WTC11 (cell line): ENCODE measurements around the gene GRB10. TPM values are rescaled to one million over a fixed set of nuclear protein-coding genes. Genes with fewer than 3 reads are reported as not detected.
A peak's percentile ranks its signal among the peaks of the same experiment; 100 is the strongest.

Experiments
- ATAC-seq: fragments of 200-7000 bp; cut with Tn5 transposase; 2 replicates; pipeline ENCODE4 v1.10.0; 2021; ENCODE audit warnings: mild to moderate bottlenecking, moderate library complexity
- CTCF ChIA-PET: fragments of 300-600 bp; sonication (Branson Sonifier 250); formaldehyde crosslinking; loops from one replicate; lab custom pipeline; 2021; ENCODE audit warnings: antibody characterized with exemption; lab: Charles Lee
- POLR2A ChIA-PET: fragments of 350-600 bp; sonication (Branson Sonifier 250); formaldehyde crosslinking; loops from one replicate; lab custom pipeline; 2021; ENCODE audit warnings: antibody characterized with exemption; lab: Charles Lee
- DNase-seq: peaks from one replicate; pipeline ENCODE4 v3.0.0; 2021; ENCODE audit warnings: low spot score
- H3K27ac Mint-ChIP-seq: 2 replicates; pipeline ENCODE4 v1.8.0; 2021; ENCODE audit warnings: mixed read lengths
- H3K27me3 Mint-ChIP-seq: 2 replicates; pipeline ENCODE4 v1.8.0; 2021; ENCODE audit warnings: low read depth, mild to moderate bottlenecking, moderate library complexity, mixed read lengths
- H3K36me3 Mint-ChIP-seq: 2 replicates; pipeline ENCODE4 v1.8.0; 2021; ENCODE audit warnings: mixed read lengths
- H3K4me1 Mint-ChIP-seq: 2 replicates; pipeline ENCODE4 v1.8.0; 2022; ENCODE audit warnings: mixed read lengths
- H3K4me3 Mint-ChIP-seq: 2 replicates; pipeline ENCODE4 v1.8.0; 2021; ENCODE audit warnings: mild to moderate bottlenecking, moderate library complexity, mixed read lengths
- H3K9me3 Mint-ChIP-seq: 2 replicates; pipeline ENCODE4 v1.8.0; 2021; ENCODE audit warnings: mixed read lengths
- CBFB ChIP-seq: sonication (generic); formaldehyde crosslinking; IDR thresholded peaks from 2 replicates; pipeline ENCODE4 v1.8.1; 2022; ENCODE audit warnings: mild to moderate bottlenecking, low read depth, missing genetic modification reagents
- FOXK1 ChIP-seq: sonication (generic); formaldehyde crosslinking; IDR thresholded peaks from 2 replicates; pipeline ENCODE4 v1.8.0; 2022; ENCODE audit warnings: mild to moderate bottlenecking, moderate library complexity, missing genetic modification reagents
- FOXP4 ChIP-seq: sonication (generic); formaldehyde crosslinking; IDR thresholded peaks from 2 replicates; pipeline ENCODE4 v1.8.0; 2022; ENCODE audit warnings: mild to moderate bottlenecking, missing genetic modification reagents
- MYBL2 ChIP-seq: sonication (generic); formaldehyde crosslinking; IDR thresholded peaks from 2 replicates; pipeline ENCODE4 v1.8.1; 2023; ENCODE audit warnings: mild to moderate bottlenecking, moderate library complexity, missing genetic modification reagents
- NFATC4 ChIP-seq: fragments of 250-450 bp; sonication (Bioruptor Pico); IDR thresholded peaks from 2 replicates; pipeline ENCODE4 v1.9.0; 2021; ENCODE audit warnings: mild to moderate bottlenecking
- NR1H2 ChIP-seq: sonication (generic); formaldehyde crosslinking; IDR thresholded peaks from 2 replicates; pipeline ENCODE4 v1.9.0; 2021; ENCODE audit warnings: mild to moderate bottlenecking, moderate library complexity, missing genetic modification reagents
- NR3C1 ChIP-seq: sonication (generic); formaldehyde crosslinking; conservative IDR thresholded peaks from 2 replicates; pipeline ENCODE4 v1.8.1; 2023; ENCODE audit warnings: low read depth, mild to moderate bottlenecking, missing genetic modification reagents
- PRRX2 ChIP-seq: fragments of 250-450 bp; sonication (Bioruptor Pico); IDR thresholded peaks from 2 replicates; pipeline ENCODE4 v1.8.0; 2021; ENCODE audit warnings: mild to moderate bottlenecking
- RELA ChIP-seq: sonication (generic); formaldehyde crosslinking; IDR thresholded peaks from 2 replicates; pipeline ENCODE4 v1.8.1; 2022; ENCODE audit warnings: missing genetic modification reagents, mild to moderate bottlenecking, borderline replicate concordance
- SMAD4 ChIP-seq: sonication (generic); formaldehyde crosslinking; IDR thresholded peaks from 2 replicates; pipeline ENCODE4 v1.8.0; 2022; ENCODE audit warnings: mild to moderate bottlenecking, missing genetic modification reagents
- SP1 ChIP-seq: sonication (generic); formaldehyde crosslinking; conservative IDR thresholded peaks from 2 replicates; pipeline ENCODE4 v1.8.1; 2022; ENCODE audit warnings: missing genetic modification reagents
- TEAD1 ChIP-seq: sonication (generic); formaldehyde crosslinking; IDR thresholded peaks from 2 replicates; pipeline ENCODE4 v1.8.0; 2022; ENCODE audit warnings: mild to moderate bottlenecking, missing genetic modification reagents
- USF2 ChIP-seq: sonication (generic); formaldehyde crosslinking; IDR thresholded peaks from 2 replicates; pipeline ENCODE4 v1.8.1; 2023; ENCODE audit warnings: mild to moderate bottlenecking, missing genetic modification reagents, moderate library complexity
- ZNF219 ChIP-seq: sonication (generic); formaldehyde crosslinking; IDR thresholded peaks from 2 replicates; pipeline ENCODE4 v1.8.0; 2023; ENCODE audit warnings: missing genetic modification reagents, mild to moderate bottlenecking, borderline replicate concordance
- ZNF263 ChIP-seq: sonication (generic); formaldehyde crosslinking; IDR thresholded peaks from 2 replicates; pipeline ENCODE4 v1.8.1; 2022; ENCODE audit warnings: low read depth, mild to moderate bottlenecking, moderate library complexity, missing genetic modification reagents
- ZNF317 ChIP-seq: sonication (generic); formaldehyde crosslinking; IDR thresholded peaks from 2 replicates; pipeline ENCODE4 v1.8.1; 2023; ENCODE audit warnings: low read depth, mild to moderate bottlenecking, moderate library complexity, missing genetic modification reagents, borderline replicate concordance
- total RNA-seq: library from RNA; stranded (reverse); gene quantifications from 3 replicates; pipeline ENCODE4 v1.2.3, GENCODE V29; 2021
- TF ChIP-seq, protein P1 (sequence below): sonication (generic); formaldehyde crosslinking; IDR thresholded peaks from 2 replicates; pipeline ENCODE4 v1.8.1; 2022; ENCODE audit warnings: mild to moderate bottlenecking, missing genetic modification reagents, moderate library complexity, borderline replicate concordance
- TF ChIP-seq, protein P2 (sequence below): sonication (generic); formaldehyde crosslinking; IDR thresholded peaks from 2 replicates; pipeline ENCODE4 v1.8.1; 2022; ENCODE audit warnings: low read depth, missing genetic modification reagents, borderline replicate concordance
- TF ChIP-seq, protein P3 (sequence below): sonication (generic); formaldehyde crosslinking; IDR thresholded peaks from 2 replicates; pipeline ENCODE4 v1.8.1; 2023; ENCODE audit warnings: mild to moderate bottlenecking, missing genetic modification reagents
- TF ChIP-seq, protein P4 (sequence below): fragments of 250-450 bp; sonication (Bioruptor Pico); IDR thresholded peaks from 2 replicates; pipeline ENCODE4 v1.9.0; 2021; ENCODE audit warnings: mild to moderate bottlenecking
- TF ChIP-seq, protein P5 (sequence below): sonication (generic); formaldehyde crosslinking; IDR thresholded peaks from 2 replicates; pipeline ENCODE4 v1.8.1; 2023; ENCODE audit warnings: mild to moderate bottlenecking, missing genetic modification reagents, moderate library complexity

Gene GRB10
- total RNA-seq, 1 experiment from 2014 or later, result 103 TPM

- peaks cover 4% of the 10 kb centered on the region; the same call in 1 of the 2 replicates for H3K27me3 Mint-ChIP-seq
- H3K4me3 Mint-ChIP-seq, result no peak overlapping the region
- H3K4me1 Mint-ChIP-seq, result no peaks in the 10 kb centered on the region
- peak; percentile 45 for DNase-seq
- POLR2A ChIA-PET, result no interaction called here
- H3K27ac Mint-ChIP-seq, result no peak overlapping the region
- no peak for TF ChIP-seq SMAD4 (CRISPR knock-in tag)
- no peak for TF ChIP-seq SP1 (CRISPR knock-in tag)
- peaks cover 22% of the 10 kb centered on the region for H3K9me3 Mint-ChIP-seq
- CTCF ChIA-PET, result interaction anchor here (0.6 to 1.8 kb wide), 18 partner anchors 8 to 1142 kb away, joined by 3 to 8 read pairs (median 3); partner anchors contain the start of genes DDC and FIGNL1
- H3K36me3 Mint-ChIP-seq, result peaks cover 32% of the 10 kb centered on the region
- ATAC-seq, result peak; percentile 92
Measured at GRCh38 chr7:50588937-50589336, 193.8 kb downstream of the GRB10 start.

DNA sequence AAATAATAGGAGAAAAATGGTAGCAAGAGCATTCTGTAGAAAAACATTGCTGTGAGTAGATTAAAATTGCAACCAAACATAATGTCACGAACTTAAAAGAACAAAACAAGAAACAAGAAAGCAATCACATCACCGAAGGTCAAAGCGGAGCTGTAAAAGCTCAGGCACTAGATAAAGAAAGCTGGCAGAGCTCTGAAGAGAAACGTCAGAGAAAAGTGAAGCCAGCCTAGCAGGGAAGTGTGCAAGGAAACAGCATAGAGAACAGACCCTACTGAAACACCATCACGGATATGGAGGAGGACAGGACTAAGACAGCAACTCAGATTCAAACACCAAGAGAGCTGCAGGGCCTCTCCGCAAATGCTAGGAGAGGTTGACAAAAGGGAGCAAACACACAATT lies 195.0 kb downstream of the GRB10 start:
- ChIA-PET CTCF (interaction anchor here (1.8 kb wide), 1 partner anchor 413 kb away, joined by 8 read pairs; no protein-coding TSS in a partner anchor), POLR2A (no interaction called here)
- peaks cover 8% of the 10 kb centered on the region; the same call in 1 of the 2 replicates for H3K27me3 Mint-ChIP-seq
- H3K4me1 Mint-ChIP-seq, result no peaks in the 10 kb centered on the region
- ATAC-seq, result no peak
- no peak overlapping the region for H3K27ac Mint-ChIP-seq
- H3K36me3 Mint-ChIP-seq, result peaks cover 40% of the 10 kb centered on the region
- no peak for DNase-seq
- H3K9me3 Mint-ChIP-seq, result peaks cover 34% of the 10 kb centered on the region
- TF ChIP-seq MYBL2 (no peak), NR3C1 (CRISPR knock-in tag) (no peak), PRRX2 (CRISPR knock-in tag) (no peak), USF2 (CRISPR knock-in tag) (no peak), ZNF317 (no peak), ZNF219 (CRISPR knock-in tag) (no peak), TEAD1 (CRISPR knock-in tag) (no peak), NFATC4 (CRISPR knock-in tag) (no peak)
- TF ChIP-seq, protein P1, sequence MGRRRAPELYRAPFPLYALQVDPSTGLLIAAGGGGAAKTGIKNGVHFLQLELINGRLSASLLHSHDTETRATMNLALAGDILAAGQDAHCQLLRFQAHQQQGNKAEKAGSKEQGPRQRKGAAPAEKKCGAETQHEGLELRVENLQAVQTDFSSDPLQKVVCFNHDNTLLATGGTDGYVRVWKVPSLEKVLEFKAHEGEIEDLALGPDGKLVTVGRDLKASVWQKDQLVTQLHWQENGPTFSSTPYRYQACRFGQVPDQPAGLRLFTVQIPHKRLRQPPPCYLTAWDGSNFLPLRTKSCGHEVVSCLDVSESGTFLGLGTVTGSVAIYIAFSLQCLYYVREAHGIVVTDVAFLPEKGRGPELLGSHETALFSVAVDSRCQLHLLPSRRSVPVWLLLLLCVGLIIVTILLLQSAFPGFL (CRISPR knock-in tag), result no peak
- TF ChIP-seq, protein P2, sequence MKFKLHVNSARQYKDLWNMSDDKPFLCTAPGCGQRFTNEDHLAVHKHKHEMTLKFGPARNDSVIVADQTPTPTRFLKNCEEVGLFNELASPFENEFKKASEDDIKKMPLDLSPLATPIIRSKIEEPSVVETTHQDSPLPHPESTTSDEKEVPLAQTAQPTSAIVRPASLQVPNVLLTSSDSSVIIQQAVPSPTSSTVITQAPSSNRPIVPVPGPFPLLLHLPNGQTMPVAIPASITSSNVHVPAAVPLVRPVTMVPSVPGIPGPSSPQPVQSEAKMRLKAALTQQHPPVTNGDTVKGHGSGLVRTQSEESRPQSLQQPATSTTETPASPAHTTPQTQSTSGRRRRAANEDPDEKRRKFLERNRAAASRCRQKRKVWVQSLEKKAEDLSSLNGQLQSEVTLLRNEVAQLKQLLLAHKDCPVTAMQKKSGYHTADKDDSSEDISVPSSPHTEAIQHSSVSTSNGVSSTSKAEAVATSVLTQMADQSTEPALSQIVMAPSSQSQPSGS (CRISPR knock-in tag), result no peak
- TF ChIP-seq, protein P3, sequence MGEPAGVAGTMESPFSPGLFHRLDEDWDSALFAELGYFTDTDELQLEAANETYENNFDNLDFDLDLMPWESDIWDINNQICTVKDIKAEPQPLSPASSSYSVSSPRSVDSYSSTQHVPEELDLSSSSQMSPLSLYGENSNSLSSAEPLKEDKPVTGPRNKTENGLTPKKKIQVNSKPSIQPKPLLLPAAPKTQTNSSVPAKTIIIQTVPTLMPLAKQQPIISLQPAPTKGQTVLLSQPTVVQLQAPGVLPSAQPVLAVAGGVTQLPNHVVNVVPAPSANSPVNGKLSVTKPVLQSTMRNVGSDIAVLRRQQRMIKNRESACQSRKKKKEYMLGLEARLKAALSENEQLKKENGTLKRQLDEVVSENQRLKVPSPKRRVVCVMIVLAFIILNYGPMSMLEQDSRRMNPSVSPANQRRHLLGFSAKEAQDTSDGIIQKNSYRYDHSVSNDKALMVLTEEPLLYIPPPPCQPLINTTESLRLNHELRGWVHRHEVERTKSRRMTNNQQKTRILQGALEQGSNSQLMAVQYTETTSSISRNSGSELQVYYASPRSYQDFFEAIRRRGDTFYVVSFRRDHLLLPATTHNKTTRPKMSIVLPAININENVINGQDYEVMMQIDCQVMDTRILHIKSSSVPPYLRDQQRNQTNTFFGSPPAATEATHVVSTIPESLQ, result no peak
- no peak overlapping the region for H3K4me3 Mint-ChIP-seq

DNA sequence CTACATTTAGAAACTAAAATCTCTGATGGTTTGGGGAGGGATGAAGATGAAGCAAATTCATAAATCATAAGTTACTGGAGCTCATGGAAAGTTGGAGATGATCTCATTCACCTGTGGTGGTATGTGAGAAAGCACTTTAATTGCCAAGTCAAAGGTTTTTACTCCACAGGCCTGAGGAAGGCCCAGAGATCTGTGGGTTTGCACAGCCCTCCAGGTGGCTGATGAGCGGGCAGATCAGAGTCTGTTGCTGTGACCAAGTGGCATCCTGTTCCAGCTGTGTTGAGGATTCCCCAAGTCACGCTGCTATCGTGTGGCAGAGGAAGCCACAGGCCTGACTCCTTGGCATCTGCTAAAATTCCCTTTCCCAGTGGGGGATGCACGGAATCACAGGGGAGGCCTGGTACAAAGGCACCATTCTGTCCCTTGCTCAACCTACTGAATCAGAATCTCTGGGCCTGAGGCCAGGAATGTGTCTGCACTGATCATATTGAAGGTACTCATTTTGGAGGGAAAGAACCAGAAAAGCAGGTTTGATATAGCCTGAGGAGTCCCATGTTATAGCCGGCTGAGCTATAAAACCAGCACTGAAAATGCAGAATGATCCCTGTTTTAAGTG lies 197.8 kb downstream of the GRB10 start:
- ChIA-PET POLR2A (no interaction called here), CTCF (no interaction called here)
- H3K36me3 Mint-ChIP-seq, result peaks cover 34% of the 10 kb centered on the region
- no peak overlapping the region for H3K27ac Mint-ChIP-seq
- no peak for ATAC-seq
- H3K9me3 Mint-ChIP-seq, result peaks cover 54% of the 10 kb centered on the region
- peaks cover 8% of the 10 kb centered on the region for H3K27me3 Mint-ChIP-seq
- H3K4me1 Mint-ChIP-seq, result no peaks in the 10 kb centered on the region; the same call in 1 of the 2 replicates
- no peak for DNase-seq
- H3K4me3 Mint-ChIP-seq, result no peak overlapping the region
- TF ChIP-seq, protein P4, sequence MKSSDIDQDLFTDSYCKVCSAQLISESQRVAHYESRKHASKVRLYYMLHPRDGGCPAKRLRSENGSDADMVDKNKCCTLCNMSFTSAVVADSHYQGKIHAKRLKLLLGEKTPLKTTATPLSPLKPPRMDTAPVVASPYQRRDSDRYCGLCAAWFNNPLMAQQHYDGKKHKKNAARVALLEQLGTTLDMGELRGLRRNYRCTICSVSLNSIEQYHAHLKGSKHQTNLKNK (CRISPR knock-in tag), result no peak
- no peak for TF ChIP-seq NR1H2 (CRISPR knock-in tag)
- no peak for TF ChIP-seq PRRX2 (CRISPR knock-in tag)
- TF ChIP-seq ZNF263, result no peak
- no peak for TF ChIP-seq RELA (CRISPR knock-in tag)
- TF ChIP-seq NFATC4 (CRISPR knock-in tag), result no peak
- TF ChIP-seq CBFB (CRISPR knock-in tag), result no peak
- TF ChIP-seq, protein P2 (CRISPR knock-in tag), result no peak
- no peak for TF ChIP-seq FOXP4 (CRISPR knock-in tag)
- TF ChIP-seq FOXK1 (CRISPR knock-in tag), result no peak
- TF ChIP-seq, protein P5, sequence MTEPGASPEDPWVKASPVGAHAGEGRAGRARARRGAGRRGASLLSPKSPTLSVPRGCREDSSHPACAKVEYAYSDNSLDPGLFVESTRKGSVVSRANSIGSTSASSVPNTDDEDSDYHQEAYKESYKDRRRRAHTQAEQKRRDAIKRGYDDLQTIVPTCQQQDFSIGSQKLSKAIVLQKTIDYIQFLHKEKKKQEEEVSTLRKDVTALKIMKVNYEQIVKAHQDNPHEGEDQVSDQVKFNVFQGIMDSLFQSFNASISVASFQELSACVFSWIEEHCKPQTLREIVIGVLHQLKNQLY, result no peak
